HCT116 (cell line): Measurements from ENCODE around the gene ACACA.

Experiments
- POLR2A ChIP-seq: IDR thresholded peaks from 2 replicates; pipeline ENCODE4 v1.7.0; 2011; ENCODE audit warnings: borderline replicate concordance; ENCODE audit not compliant: insufficient read depth, insufficient read length; ENCODE audit errors: extremely low read depth
- POLR2AphosphoS5 ChIP-seq: IDR thresholded peaks from 2 replicates; pipeline ENCODE4 v1.6.1; 2011; ENCODE audit warnings: mild to moderate bottlenecking, low read depth, low read length, moderate library complexity
- SIN3A ChIP-seq: IDR thresholded peaks from 2 replicates; pipeline ENCODE4 v1.6.1; 2012; ENCODE audit warnings: low read depth
- SP1 ChIP-seq: IDR thresholded peaks from 2 replicates; pipeline ENCODE4 v1.6.1; 2012; ENCODE audit warnings: low read depth
- SRF ChIP-seq: IDR thresholded peaks from 2 replicates; pipeline ENCODE4 v1.6.1; 2012; ENCODE audit warnings: low read depth
- ZFX ChIP-seq: fragments of 450-650 bp; IDR thresholded peaks from 2 replicates; pipeline ENCODE4 v1.6.1; 2017
- TF ChIP-seq, protein P1 (sequence below): IDR thresholded peaks from 2 replicates; pipeline ENCODE4 v1.6.1; 2012; ENCODE audit warnings: low read depth
- TF ChIP-seq, protein P2 (sequence below), 3 experiments: fragments of 200-600 bp in 1 of 3; sonication (generic) in 1 of 3; IDR thresholded peaks in 2 of 3; conservative IDR thresholded peaks in 1 of 3; 2 replicates each; pipeline ENCODE4 v1.5.1; 2012 to 2017; ENCODE audit warnings: low read depth in 2 of 3, low read length in 2 of 3, antibody characterized with exemption in 1 of 3, borderline replicate concordance in 1 of 3, control low read depth in 1 of 3, mild to moderate bottlenecking in 1 of 3, mixed read lengths in 1 of 3, mixed run types in 1 of 3, moderate library complexity in 1 of 3; ENCODE audit not compliant: insufficient read depth in 1 of 3
- TF ChIP-seq, protein P3 (sequence below): IDR thresholded peaks from 2 replicates; pipeline ENCODE4 v1.6.1; 2012

DNA sequence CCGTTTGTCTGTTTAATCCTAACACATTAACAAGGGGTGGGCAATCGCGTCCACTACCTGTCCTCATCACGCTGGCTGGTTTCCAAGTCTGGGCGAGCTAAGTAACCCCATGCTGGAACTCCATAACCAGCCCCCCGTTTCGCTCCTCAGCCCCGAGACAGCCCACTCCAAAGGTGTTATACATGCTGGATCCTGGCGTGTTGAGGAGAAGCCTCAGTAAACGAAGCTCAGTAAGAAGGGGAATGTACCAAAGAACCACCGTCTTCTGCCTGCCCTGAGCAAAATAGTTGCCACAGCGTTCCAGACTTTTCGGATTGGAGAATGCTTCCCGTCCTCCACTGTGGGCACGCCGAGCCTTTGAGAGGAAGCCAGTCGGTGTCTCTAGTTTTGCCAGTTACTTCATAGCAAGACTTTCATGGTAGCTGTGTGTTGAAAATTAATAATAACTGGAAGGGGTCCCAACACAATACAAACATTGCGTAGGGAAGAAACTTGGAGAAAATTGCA is 46.9 kb downstream of the ACACA start:
- TF ChIP-seq, protein P1, sequence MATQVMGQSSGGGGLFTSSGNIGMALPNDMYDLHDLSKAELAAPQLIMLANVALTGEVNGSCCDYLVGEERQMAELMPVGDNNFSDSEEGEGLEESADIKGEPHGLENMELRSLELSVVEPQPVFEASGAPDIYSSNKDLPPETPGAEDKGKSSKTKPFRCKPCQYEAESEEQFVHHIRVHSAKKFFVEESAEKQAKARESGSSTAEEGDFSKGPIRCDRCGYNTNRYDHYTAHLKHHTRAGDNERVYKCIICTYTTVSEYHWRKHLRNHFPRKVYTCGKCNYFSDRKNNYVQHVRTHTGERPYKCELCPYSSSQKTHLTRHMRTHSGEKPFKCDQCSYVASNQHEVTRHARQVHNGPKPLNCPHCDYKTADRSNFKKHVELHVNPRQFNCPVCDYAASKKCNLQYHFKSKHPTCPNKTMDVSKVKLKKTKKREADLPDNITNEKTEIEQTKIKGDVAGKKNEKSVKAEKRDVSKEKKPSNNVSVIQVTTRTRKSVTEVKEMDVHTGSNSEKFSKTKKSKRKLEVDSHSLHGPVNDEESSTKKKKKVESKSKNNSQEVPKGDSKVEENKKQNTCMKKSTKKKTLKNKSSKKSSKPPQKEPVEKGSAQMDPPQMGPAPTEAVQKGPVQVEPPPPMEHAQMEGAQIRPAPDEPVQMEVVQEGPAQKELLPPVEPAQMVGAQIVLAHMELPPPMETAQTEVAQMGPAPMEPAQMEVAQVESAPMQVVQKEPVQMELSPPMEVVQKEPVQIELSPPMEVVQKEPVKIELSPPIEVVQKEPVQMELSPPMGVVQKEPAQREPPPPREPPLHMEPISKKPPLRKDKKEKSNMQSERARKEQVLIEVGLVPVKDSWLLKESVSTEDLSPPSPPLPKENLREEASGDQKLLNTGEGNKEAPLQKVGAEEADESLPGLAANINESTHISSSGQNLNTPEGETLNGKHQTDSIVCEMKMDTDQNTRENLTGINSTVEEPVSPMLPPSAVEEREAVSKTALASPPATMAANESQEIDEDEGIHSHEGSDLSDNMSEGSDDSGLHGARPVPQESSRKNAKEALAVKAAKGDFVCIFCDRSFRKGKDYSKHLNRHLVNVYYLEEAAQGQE: no peak
- TF ChIP-seq, protein P2, sequence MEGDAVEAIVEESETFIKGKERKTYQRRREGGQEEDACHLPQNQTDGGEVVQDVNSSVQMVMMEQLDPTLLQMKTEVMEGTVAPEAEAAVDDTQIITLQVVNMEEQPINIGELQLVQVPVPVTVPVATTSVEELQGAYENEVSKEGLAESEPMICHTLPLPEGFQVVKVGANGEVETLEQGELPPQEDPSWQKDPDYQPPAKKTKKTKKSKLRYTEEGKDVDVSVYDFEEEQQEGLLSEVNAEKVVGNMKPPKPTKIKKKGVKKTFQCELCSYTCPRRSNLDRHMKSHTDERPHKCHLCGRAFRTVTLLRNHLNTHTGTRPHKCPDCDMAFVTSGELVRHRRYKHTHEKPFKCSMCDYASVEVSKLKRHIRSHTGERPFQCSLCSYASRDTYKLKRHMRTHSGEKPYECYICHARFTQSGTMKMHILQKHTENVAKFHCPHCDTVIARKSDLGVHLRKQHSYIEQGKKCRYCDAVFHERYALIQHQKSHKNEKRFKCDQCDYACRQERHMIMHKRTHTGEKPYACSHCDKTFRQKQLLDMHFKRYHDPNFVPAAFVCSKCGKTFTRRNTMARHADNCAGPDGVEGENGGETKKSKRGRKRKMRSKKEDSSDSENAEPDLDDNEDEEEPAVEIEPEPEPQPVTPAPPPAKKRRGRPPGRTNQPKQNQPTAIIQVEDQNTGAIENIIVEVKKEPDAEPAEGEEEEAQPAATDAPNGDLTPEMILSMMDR (IDR thresholded peaks at IDR 0.05 in 2 of 3, conservative IDR thresholded peaks at IDR 0.05 in 1 of 3; ENCODE audit: borderline replicate concordance in 1 of 3, insufficient read depth in 1 of 3, low read depth in 2 of 3, low read length in 2 of 3): no peak
- TF ChIP-seq SIN3A (no peak), SP1 (no peak), ZFX (no peak), POLR2AphosphoS5 (no peak), POLR2A (no peak), SRF (no peak)
- TF ChIP-seq, protein P3, sequence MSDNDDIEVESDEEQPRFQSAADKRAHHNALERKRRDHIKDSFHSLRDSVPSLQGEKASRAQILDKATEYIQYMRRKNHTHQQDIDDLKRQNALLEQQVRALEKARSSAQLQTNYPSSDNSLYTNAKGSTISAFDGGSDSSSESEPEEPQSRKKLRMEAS: no peak
